IMR-90 (cell line): Measurements from ENCODE around the gene RALGAPB. TPM values are rescaled to one million over a fixed set of nuclear protein-coding genes. Genes with fewer than 3 reads are reported as not detected.

ENCODE experiments used
- ATAC-seq: fragments of 200-7000 bp; cut with Tn5 transposase; 2 replicates; pipeline ENCODE4 v1.9.1; 2020; ENCODE audit warnings: low read depth, mild to moderate bottlenecking, moderate library complexity
- BruUV-seq: library from RNA; stranded (reverse); fragments of 400-500 nt; replicated peaks from 2 replicates; lab custom pipeline; 2021; lab: Mats Ljungman, UMichigan
- CTCF ChIA-PET: fragments of 300-600 bp; formaldehyde crosslinking; extraction: SDS; loops from one replicate; lab custom pipeline; 2021; ENCODE audit warnings: antibody characterized with exemption; lab: Yijun Ruan, JAX
- POLR2A ChIA-PET: fragments of 300-600 bp; sonication (Branson Sonifier 250); formaldehyde crosslinking; loops from one replicate; lab custom pipeline; 2022; ENCODE audit warnings: antibody characterized with exemption; ENCODE audit not compliant: unreplicated experiment; lab: Charles Lee
- DNase-seq: peaks from one replicate; pipeline ENCODE4 v3.0.0; 2013
- H2AFZ ChIP-seq: replicated peaks from 2 replicates; pipeline ENCODE3; 2013; ENCODE audit warnings: low read length, mild to moderate bottlenecking; ENCODE audit not compliant: poor library complexity
- H2AK5ac ChIP-seq: 2 replicates; pipeline ENCODE4 v1.6.1; 2013; ENCODE audit warnings: low read depth, low read length, inconsistent platforms
- H2AK9ac ChIP-seq: replicated peaks from 2 replicates; pipeline ENCODE3; 2013; ENCODE audit warnings: mild to moderate bottlenecking, low read depth, low read length, moderate library complexity; ENCODE audit not compliant: poor library complexity
- H2BK120ac ChIP-seq: 2 replicates; pipeline ENCODE4 v1.6.1; 2013; ENCODE audit warnings: low read depth, low read length, inconsistent platforms
- H2BK15ac ChIP-seq: 3 replicates; pipeline ENCODE4 v1.6.1; 2013; ENCODE audit warnings: low read depth, low read length, inconsistent platforms
- H2BK20ac ChIP-seq: 2 replicates; pipeline ENCODE4 v1.6.1; 2013; ENCODE audit warnings: low read depth, mild to moderate bottlenecking, inconsistent platforms, low read length, moderate library complexity
- H2BK5ac ChIP-seq: 2 replicates; pipeline ENCODE4 v1.6.1; 2013; ENCODE audit warnings: mild to moderate bottlenecking, low read depth, low read length, inconsistent platforms; ENCODE audit not compliant: poor library complexity, severe bottlenecking
- H3K14ac ChIP-seq: replicated peaks from 2 replicates; pipeline ENCODE4 v1.6.1; 2013; ENCODE audit warnings: low read depth, low read length, inconsistent platforms
- H3K18ac ChIP-seq: 2 replicates; pipeline ENCODE4 v1.6.1; 2013; ENCODE audit warnings: low read depth, low read length, control low read depth
- H3K23ac ChIP-seq: 2 replicates; pipeline ENCODE4 v1.6.1; 2013; ENCODE audit warnings: low read depth, low read length, inconsistent platforms
- H3K27ac ChIP-seq: 2 replicates; pipeline ENCODE4 v1.5.1; 2013; ENCODE audit warnings: mild to moderate bottlenecking, control low read depth, low read length; ENCODE audit not compliant: insufficient read depth
- H3K27me3 ChIP-seq: 2 replicates; pipeline ENCODE4 v1.6.1; 2013; ENCODE audit warnings: low read length; ENCODE audit not compliant: control insufficient read depth, insufficient read depth
- H3K36me3 ChIP-seq: 2 replicates; pipeline ENCODE4 v1.6.1; 2013; ENCODE audit warnings: low read length, mixed read lengths; ENCODE audit not compliant: control insufficient read depth, insufficient read depth
- H3K4ac ChIP-seq: 2 replicates; pipeline ENCODE4 v1.6.1; 2013; ENCODE audit warnings: low read depth, low read length, inconsistent platforms
- H3K4me1 ChIP-seq: 2 replicates; pipeline ENCODE4 v1.6.1; 2013; ENCODE audit warnings: low read length, mixed read lengths; ENCODE audit not compliant: control insufficient read depth, insufficient read depth
- H3K4me2 ChIP-seq: 2 replicates; pipeline ENCODE4 v1.6.1; 2013; ENCODE audit warnings: low read depth, mild to moderate bottlenecking, control low read depth, low read length, moderate library complexity
- H3K4me3 ChIP-seq: 2 replicates; pipeline ENCODE4 v1.5.1; 2013; ENCODE audit warnings: low read depth, mild to moderate bottlenecking, control low read depth, low read length, moderate library complexity; ENCODE audit not compliant: insufficient read depth
- H3K56ac ChIP-seq: 2 replicates; pipeline ENCODE4 v1.6.1; 2013; ENCODE audit warnings: low read length, inconsistent platforms; ENCODE audit not compliant: insufficient read depth; ENCODE audit errors: extremely low read depth
- H3K79me1 ChIP-seq, 2 experiments: 2 replicates each; pipeline ENCODE4 v1.6.1; 2013; ENCODE audit warnings: low read length in 2 of 2, inconsistent platforms in 1 of 2, low read depth in 1 of 2
- H3K9ac ChIP-seq: 2 replicates; pipeline ENCODE4 v1.6.1; 2013; ENCODE audit warnings: low read depth, low read length, control low read depth
- H3K9me1 ChIP-seq: 2 replicates; pipeline ENCODE4 v1.6.1; 2013; ENCODE audit warnings: low read length, inconsistent platforms; ENCODE audit not compliant: insufficient read depth
- H3K9me3 ChIP-seq: 2 replicates; pipeline ENCODE4 v1.6.1; 2013; ENCODE audit warnings: low read length; ENCODE audit not compliant: control insufficient read depth, insufficient read depth
- H4K20me1 ChIP-seq: 2 replicates; pipeline ENCODE4 v1.6.1; 2013; ENCODE audit warnings: low read length, inconsistent platforms; ENCODE audit not compliant: insufficient read depth
- H4K5ac ChIP-seq: 2 replicates; pipeline ENCODE4 v1.6.1; 2013; ENCODE audit warnings: mild to moderate bottlenecking, low read depth, low read length, control low read depth
- H4K8ac ChIP-seq, 2 experiments: 2 replicates each; pipeline ENCODE4 v1.6.1; 2013; ENCODE audit warnings: low read depth in 2 of 2, low read length in 2 of 2, control low read depth in 1 of 2, inconsistent platforms in 1 of 2
- H4K91ac ChIP-seq: 2 replicates; pipeline ENCODE4 v1.6.1; 2013; ENCODE audit warnings: low read depth, low read length, inconsistent platforms; ENCODE audit not compliant: insufficient read depth
- ELK1 ChIP-seq: fragments of 150-350 bp; IDR thresholded peaks from 2 replicates; pipeline ENCODE4 v1.6.1; 2016; ENCODE audit warnings: low read depth, mild to moderate bottlenecking, low read length, moderate library complexity, borderline replicate concordance
- NFE2L2 ChIP-seq: fragments of 150-350 bp; IDR thresholded peaks from 2 replicates; pipeline ENCODE4 v1.6.1; 2016; ENCODE audit warnings: low read depth, mild to moderate bottlenecking, low read length
- RCOR1 ChIP-seq: IDR thresholded peaks from 2 replicates; pipeline ENCODE4 v1.6.1; 2012; ENCODE audit warnings: mild to moderate bottlenecking, low read length, improper control_type of control experiment; ENCODE audit not compliant: insufficient replicate concordance
- RFX5 ChIP-seq: IDR thresholded peaks from 2 replicates; pipeline ENCODE4 v1.8.0; 2012; ENCODE audit warnings: low read depth, mild to moderate bottlenecking, low read length, moderate library complexity
- SMC3 ChIP-seq: fragments of 150-350 bp; IDR thresholded peaks from 2 replicates; pipeline ENCODE4 v1.6.1; 2016; ENCODE audit warnings: low read depth, mild to moderate bottlenecking, antibody characterized with exemption, low read length, moderate library complexity
- USF2 ChIP-seq: fragments of 150-350 bp; IDR thresholded peaks from 2 replicates; pipeline ENCODE4 v1.6.1; 2017; ENCODE audit warnings: mild to moderate bottlenecking, antibody characterized with exemption, low read length, low read depth
- WGBS, 2 experiments: methylation state at CpG; one replicate each; pipeline versions ENCODE4 v1.1.5 to v1.1.7; 2013; ENCODE audit warnings: missing lambda C conversion rate in 2 of 2; ENCODE audit not compliant: insufficient read length in 1 of 2; ENCODE audit errors: extremely low coverage in 2 of 2; 5-methylcytosine and 5-hydroxymethylcytosine counted together
- dilution Hi-C: fragments of 300-500 bp; cut with HindIII; formaldehyde crosslinking; loops from one replicate; pipeline ENCODE4 v1.14.3; 2018; ENCODE audit warnings: low sequenced_read_pairs; ENCODE audit not compliant: unreplicated experiment
- in situ Hi-C: fragments of 300-500 bp; cut with MboI; formaldehyde crosslinking; loops from 3 replicates; pipeline ENCODE4 v1.14.3; 2019; ENCODE audit warnings: low sequenced_read_pairs, inconsistent platforms, mixed read lengths
- intact Hi-C: fragments of 100-400 bp; cut with micrococcal nuclease; formaldehyde crosslinking; loops from 2 replicates; pipeline ENCODE4 v1.10.0; 2022
- polyA plus RNA-seq, 3 experiments: library from polyadenylated mRNA; depleted of rRNA; stranded (reverse); fragments of >200 nt; gene quantifications; 2 replicates each; pipeline ENCODE4 v1.2.3, GENCODE V29; 2012; ENCODE audit warnings: low replicate concordance in 1 of 3
- total RNA-seq: library from RNA; depleted of rRNA; stranded (reverse); fragments of >200 nt; gene quantifications from 2 replicates; pipeline ENCODE4 v1.2.3, GENCODE V29; 2012

The RALGAPB gene
- total and polyA plus RNA-seq, 2 of the 4 experiments (the other 2 are of a cell fraction): 12.7 to 30.3 TPM

- TF ChIP-seq SMC3 (no peak), ELK1 (no peak), RCOR1 (no peak)
These were observed 46.4 kb upstream of the RALGAPB start (continued) for GRCh38 chr20:38426006-38426897.

GRCh38 chr20:38427655-38428023, 45.0 kb upstream of the RALGAPB start:
- H2AFZ ChIP-seq: no peak overlapping the region
- TF ChIP-seq USF2: no peak
- TF ChIP-seq RFX5: no peak
- no peak for TF ChIP-seq NFE2L2
- BruUV-seq: no TSS peak
- H3K18ac ChIP-seq: no peak overlapping the region
- H3K4me3 ChIP-seq: no peak overlapping the region
- no peak overlapping the region for H3K4ac ChIP-seq
- no peaks in the 10 kb centered on the region for H3K27me3 ChIP-seq
- no peak overlapping the region for H2BK120ac ChIP-seq
- H3K36me3 ChIP-seq: peaks cover 82% of the 10 kb centered on the region
- no peak overlapping the region for H2AK9ac ChIP-seq
- peaks cover 31 to 92% of the 10 kb centered on the region in 2 experiments for H3K79me1 ChIP-seq
- no peak overlapping the region for H4K8ac ChIP-seq
- peaks cover 28% of the 10 kb centered on the region for H3K9me1 ChIP-seq
- no peak overlapping the region for H3K9ac ChIP-seq
- H3K56ac ChIP-seq: no peak overlapping the region
- no peak overlapping the region for H2BK15ac ChIP-seq
- no peak overlapping the region for H3K23ac ChIP-seq
- DNase-seq: no peak
- peaks cover 12% of the 10 kb centered on the region for H3K4me1 ChIP-seq
- H3K14ac ChIP-seq: no peak overlapping the region
- in situ Hi-C loops (no loop called here), intact Hi-C loops (no loop called here), dilution Hi-C loops (no loop called here)
- no peak overlapping the region for H3K4me2 ChIP-seq
- peaks cover 92% of the 10 kb centered on the region for H4K20me1 ChIP-seq
- CTCF ChIA-PET: interaction anchor here (1.5 kb wide), 1 partner anchor 74 kb away, joined by 4 read pairs; no protein-coding TSS in a partner anchor
- ATAC-seq: no peak
- H2BK5ac ChIP-seq: no peak overlapping the region
- no peak overlapping the region for H3K27ac ChIP-seq
- no peak overlapping the region for H2BK20ac ChIP-seq
- H4K91ac ChIP-seq: no peak overlapping the region
- H3K9me3 ChIP-seq: no peaks in the 10 kb centered on the region
- POLR2A ChIA-PET: no interaction called here
- H4K5ac ChIP-seq: no peak overlapping the region
- no peak overlapping the region for H2AK5ac ChIP-seq
- 100% methylated on average over 3 of the region's 5 CpGs; no CpG with 5 or more reads in 1 of the 2 experiments for WGBS, 2 experiments
